ENCODE measurements around the gene ACACB.

GRCh38 chr12:109304485-109304884 is 188.1 kb downstream of the ACACB start:
- TF ChIP-seq CTCF (IDR thresholded peaks at IDR 0.05; ENCODE audit: borderline replicate concordance, extremely low read depth, low read length, poor library complexity, severe bottlenecking): no peak
- TF ChIP-seq EZH2 (IDR thresholded peaks at IDR 0.05; ENCODE audit: borderline replicate concordance, low read depth, low read length, severe bottlenecking): no peak

All from DND-41 (cell line).